DOHH2 (cell line): ENCODE measurements around the gene PHPT1.
"Not testable (repeated sequence)": the region's sequence is repeated elsewhere in the genome, so short reads cannot be mapped to it uniquely, and the experiment has no call there.

ENCODE experiments used
- H3F3A ChIP-seq: fragments of 200-600 bp; sonication (generic), shearing (Covaris generic); 2 replicates; pipeline ENCODE4 v1.6.0; 2016; ENCODE audit warnings: antibody characterized with exemption, mild to moderate bottlenecking; ENCODE audit not compliant: control insufficient read depth, insufficient read depth
- H3K27ac ChIP-seq: fragments of 200-600 bp; sonication (generic); 2 replicates; pipeline ENCODE4 v1.5.1; 2014; ENCODE audit warnings: low read depth, mild to moderate bottlenecking, low read length, moderate library complexity
- H3K27me3 ChIP-seq: fragments of 200-600 bp; sonication (generic); 2 replicates; pipeline ENCODE4 v1.6.1; 2014; ENCODE audit warnings: mild to moderate bottlenecking, low read length, mixed read lengths; ENCODE audit not compliant: control insufficient read depth
- H3K36me3 ChIP-seq: fragments of 200-600 bp; sonication (generic); 2 replicates; pipeline ENCODE4 v1.6.1; 2014; ENCODE audit warnings: mild to moderate bottlenecking, low read length, moderate library complexity, mixed read lengths; ENCODE audit not compliant: control insufficient read depth
- H3K4me1 ChIP-seq: fragments of 200-600 bp; sonication (generic); 2 replicates; pipeline ENCODE4 v1.6.1; 2014; ENCODE audit warnings: mild to moderate bottlenecking, low read length, mixed read lengths; ENCODE audit not compliant: control insufficient read depth
- H3K4me2 ChIP-seq: fragments of 200-600 bp; sonication (generic); 2 replicates; pipeline ENCODE4 v1.6.0; 2014; ENCODE audit warnings: mild to moderate bottlenecking, low read length, moderate library complexity
- H3K4me3 ChIP-seq: fragments of 200-600 bp; sonication (generic); 2 replicates; pipeline ENCODE4 v1.5.1; 2014; ENCODE audit warnings: mild to moderate bottlenecking, low read length, mixed read lengths
- H3K79me2 ChIP-seq: fragments of 200-600 bp; sonication (generic); 2 replicates; pipeline ENCODE4 v1.6.1; 2014; ENCODE audit warnings: mild to moderate bottlenecking, low read length, mixed read lengths; ENCODE audit not compliant: control insufficient read depth
- H3K9me2 ChIP-seq: fragments of 200-600 bp; sonication (generic); replicated peaks from 2 replicates; pipeline ENCODE4 v1.6.1; 2014; ENCODE audit warnings: mild to moderate bottlenecking, low read length, mixed read lengths; ENCODE audit not compliant: control insufficient read depth
- H3K9me3 ChIP-seq: fragments of 200-600 bp; sonication (generic); 2 replicates; pipeline ENCODE4 v1.6.1; 2014; ENCODE audit warnings: antibody characterized with exemption, low read length, mixed read lengths; ENCODE audit not compliant: control insufficient read depth, insufficient read depth
- H4K20me1 ChIP-seq: fragments of 200-600 bp; sonication (generic); 2 replicates; pipeline ENCODE4 v1.6.0; 2014; ENCODE audit warnings: low read depth, mild to moderate bottlenecking, antibody characterized with exemption, low read length, moderate library complexity; ENCODE audit not compliant: control insufficient read depth, insufficient read depth
- EZH2phosphoT487 ChIP-seq: fragments of 200-600 bp; sonication (generic); IDR thresholded peaks from 2 replicates; pipeline ENCODE4 v1.6.1; 2017; ENCODE audit warnings: borderline replicate concordance, mild to moderate bottlenecking, antibody characterized with exemption, low read length, moderate library complexity, mixed read lengths
- TF ChIP-seq, protein P1 (sequence below): fragments of 200-600 bp; sonication (generic); IDR thresholded peaks from one replicate; pipeline ENCODE4 v1.5.1; 2014; ENCODE audit warnings: antibody characterized with exemption, mild to moderate bottlenecking, low read depth, low read length; ENCODE audit not compliant: poor library complexity, severe bottlenecking

The PHPT1 gene

DNA sequence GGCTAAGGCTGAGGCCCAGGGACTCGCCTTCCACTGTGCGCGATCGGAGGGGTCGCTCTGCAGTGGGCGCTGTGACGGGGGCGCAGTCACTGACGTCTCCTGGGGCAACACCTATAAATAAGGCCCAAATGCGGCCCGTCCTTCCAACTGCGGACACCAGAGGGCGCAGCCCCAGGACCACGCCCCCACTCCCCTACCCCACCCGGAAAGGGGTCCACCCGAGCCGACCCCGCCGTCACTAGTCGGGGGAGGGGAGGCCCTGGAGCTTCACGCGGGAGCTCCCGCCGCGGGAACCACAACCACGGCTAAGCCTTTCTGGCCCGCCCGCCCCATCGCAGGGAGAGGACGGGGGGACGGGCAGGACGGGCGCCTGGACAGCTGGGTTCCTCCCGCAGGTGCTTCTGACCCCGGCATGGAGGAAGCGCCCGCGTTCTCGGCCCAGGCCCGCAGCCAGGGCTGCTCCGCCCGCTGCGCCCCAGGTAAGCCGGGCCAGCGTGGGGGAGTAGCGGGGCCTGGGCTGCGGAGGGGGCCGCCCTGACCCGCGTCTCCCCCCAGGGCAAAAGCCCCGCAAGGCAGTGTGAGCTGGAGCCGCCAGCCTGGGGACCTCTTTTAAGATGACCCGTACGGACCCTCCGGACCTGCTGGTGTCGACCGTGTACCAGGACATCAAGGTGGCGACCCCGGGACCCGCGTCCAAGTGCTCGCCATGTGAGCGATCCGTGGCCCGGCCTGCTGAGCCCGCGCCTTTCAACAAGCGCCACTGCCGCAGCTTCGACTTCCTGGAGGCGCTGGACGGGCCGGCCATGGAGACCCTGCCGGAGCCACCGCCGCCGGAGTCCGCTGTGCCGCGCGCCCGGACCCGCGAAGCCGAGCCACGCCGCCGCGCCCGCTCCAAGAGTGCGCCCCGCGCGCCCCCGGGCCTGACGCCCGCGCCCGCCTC, 5.1 kb upstream of the PHPT1 start:
- not testable (repeated sequence) for H3K79me2 ChIP-seq, H3K27me3 ChIP-seq, H3F3A ChIP-seq, H3K27ac ChIP-seq, H4K20me1 ChIP-seq, H3K4me3 ChIP-seq, H3K9me3 ChIP-seq, H3K9me2 ChIP-seq
- TF ChIP-seq, protein P1, sequence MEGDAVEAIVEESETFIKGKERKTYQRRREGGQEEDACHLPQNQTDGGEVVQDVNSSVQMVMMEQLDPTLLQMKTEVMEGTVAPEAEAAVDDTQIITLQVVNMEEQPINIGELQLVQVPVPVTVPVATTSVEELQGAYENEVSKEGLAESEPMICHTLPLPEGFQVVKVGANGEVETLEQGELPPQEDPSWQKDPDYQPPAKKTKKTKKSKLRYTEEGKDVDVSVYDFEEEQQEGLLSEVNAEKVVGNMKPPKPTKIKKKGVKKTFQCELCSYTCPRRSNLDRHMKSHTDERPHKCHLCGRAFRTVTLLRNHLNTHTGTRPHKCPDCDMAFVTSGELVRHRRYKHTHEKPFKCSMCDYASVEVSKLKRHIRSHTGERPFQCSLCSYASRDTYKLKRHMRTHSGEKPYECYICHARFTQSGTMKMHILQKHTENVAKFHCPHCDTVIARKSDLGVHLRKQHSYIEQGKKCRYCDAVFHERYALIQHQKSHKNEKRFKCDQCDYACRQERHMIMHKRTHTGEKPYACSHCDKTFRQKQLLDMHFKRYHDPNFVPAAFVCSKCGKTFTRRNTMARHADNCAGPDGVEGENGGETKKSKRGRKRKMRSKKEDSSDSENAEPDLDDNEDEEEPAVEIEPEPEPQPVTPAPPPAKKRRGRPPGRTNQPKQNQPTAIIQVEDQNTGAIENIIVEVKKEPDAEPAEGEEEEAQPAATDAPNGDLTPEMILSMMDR, result peak; percentile 70
- Histone ChIP-seq H3K4me2 (peak overlapping the region; percentile 33), H3K36me3 (peaks cover 16% of the 10 kb centered on the region), H3K4me1 (peaks cover 31% of the 10 kb centered on the region)

DNA sequence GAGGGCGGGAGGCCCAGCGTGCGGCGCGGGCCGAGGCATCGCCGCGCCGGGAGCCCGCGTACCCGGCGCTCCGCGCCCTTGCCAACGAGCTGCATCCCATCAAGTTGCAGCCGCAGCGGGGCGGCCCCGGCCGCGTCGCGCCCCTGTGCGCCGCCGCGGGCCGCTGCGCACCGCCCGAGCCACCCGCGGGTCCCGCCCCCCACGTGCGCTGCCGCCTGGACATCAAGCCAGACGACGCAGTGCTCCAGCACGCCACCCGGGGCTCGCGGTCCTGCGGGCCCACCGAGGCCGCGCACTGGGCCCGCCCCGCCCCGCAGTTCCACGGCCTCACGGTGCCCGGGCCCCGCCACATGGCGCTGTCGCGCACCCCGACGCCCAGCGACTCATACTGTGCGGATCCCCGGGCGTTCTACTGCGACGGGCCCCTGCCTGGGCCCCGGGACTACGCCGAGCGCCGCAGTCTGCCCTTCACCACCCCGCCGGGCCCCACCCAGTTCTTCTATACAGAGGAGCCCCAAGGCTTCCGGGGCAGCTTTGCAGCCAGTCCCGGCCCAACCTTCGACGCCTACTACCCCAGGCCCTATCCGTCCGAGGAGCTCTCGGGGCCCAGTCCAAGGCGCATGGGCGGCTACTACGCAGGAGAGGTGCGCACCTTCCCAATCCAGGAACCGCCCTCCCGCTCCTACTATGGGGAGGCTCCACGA, 4.3 kb upstream of the PHPT1 start:
- H3K4me1 ChIP-seq, result peaks cover 35% of the 10 kb centered on the region
- H4K20me1 ChIP-seq, result peaks cover 9% of the 10 kb centered on the region
- no peak overlapping the region for H3K27ac ChIP-seq
- H3K9me3 ChIP-seq, result no peaks in the 10 kb centered on the region
- H3K79me2 ChIP-seq, result peaks cover 11% of the 10 kb centered on the region
- H3K4me2 ChIP-seq, result no peak overlapping the region
- H3K9me2 ChIP-seq, result no peaks in the 10 kb centered on the region
- no peak for TF ChIP-seq EZH2phosphoT487
- TF ChIP-seq, protein P1, result no peak
- H3F3A ChIP-seq, result no peaks in the 10 kb centered on the region; the same call in 1 of the 2 replicates
- H3K27me3 ChIP-seq, result no peaks in the 10 kb centered on the region
- H3K4me3 ChIP-seq, result no peak overlapping the region
- peaks cover 8% of the 10 kb centered on the region; the same call in 1 of the 2 replicates for H3K36me3 ChIP-seq

DNA sequence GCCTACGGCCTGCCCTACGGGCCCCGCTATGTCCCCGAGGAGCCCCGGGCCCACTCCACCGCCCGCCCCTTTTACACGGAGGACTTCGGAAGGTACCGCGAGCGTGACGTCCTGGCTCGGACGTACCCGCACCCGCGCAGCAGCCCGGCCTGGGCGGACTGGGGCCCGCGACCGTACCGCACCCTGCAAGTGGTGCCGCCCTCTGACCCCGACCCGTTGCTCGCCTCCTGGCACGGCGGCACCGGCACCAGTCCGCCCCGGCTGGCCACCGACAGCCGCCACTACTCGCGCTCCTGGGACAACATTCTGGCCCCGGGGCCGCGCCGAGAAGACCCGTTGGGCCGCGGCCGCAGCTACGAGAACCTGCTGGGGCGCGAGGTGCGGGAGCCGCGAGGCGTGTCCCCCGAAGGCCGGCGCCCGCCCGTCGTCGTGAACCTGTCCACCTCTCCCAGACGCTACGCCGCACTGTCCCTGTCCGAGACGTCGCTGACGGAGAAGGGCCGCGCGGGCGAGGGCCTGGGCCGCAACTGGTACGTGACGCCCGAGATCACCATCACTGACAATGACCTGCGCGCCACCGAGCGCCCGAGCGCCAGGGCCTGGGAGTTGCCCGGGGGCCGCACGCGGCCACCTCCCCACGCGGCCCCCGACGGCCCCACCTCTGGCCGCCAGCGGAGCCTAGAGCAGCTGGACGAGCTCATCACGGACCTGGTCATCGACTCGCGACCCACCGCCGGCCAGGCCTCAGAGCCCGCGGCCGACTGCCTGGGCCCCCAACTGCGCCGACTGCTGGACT, 3.5 kb upstream of the PHPT1 start:
- H3K4me1 ChIP-seq, result peaks cover 37% of the 10 kb centered on the region
- H3K9me3 ChIP-seq, result no peaks in the 10 kb centered on the region
- TF ChIP-seq EZH2phosphoT487, result no peak
- TF ChIP-seq, protein P1, result no peak
- no peak overlapping the region for H3K4me3 ChIP-seq
- peaks cover 8% of the 10 kb centered on the region; the same call in 1 of the 2 replicates for H3K36me3 ChIP-seq
- no peaks in the 10 kb centered on the region for H3K27me3 ChIP-seq
- no peaks in the 10 kb centered on the region; the same call in 1 of the 2 replicates for H3F3A ChIP-seq
- no peak overlapping the region for H3K4me2 ChIP-seq
- no peak overlapping the region for H3K27ac ChIP-seq
- peaks cover 11% of the 10 kb centered on the region for H4K20me1 ChIP-seq
- H3K79me2 ChIP-seq, result peaks cover 13% of the 10 kb centered on the region
- H3K9me2 ChIP-seq, result no peaks in the 10 kb centered on the region
